IMR-90 (cell line): ENCODE measurements around the gene OAF. TPM values are rescaled to one million over a fixed set of nuclear protein-coding genes. Genes with fewer than 3 reads are reported as not detected.

ENCODE experiments used
- ATAC-seq: fragments of 200-7000 bp; cut with Tn5 transposase; 2 replicates; pipeline ENCODE4 v1.9.1; 2020; ENCODE audit warnings: low read depth, mild to moderate bottlenecking, moderate library complexity
- BruUV-seq: library from RNA; stranded (reverse); fragments of 400-500 nt; replicated peaks from 2 replicates; lab custom pipeline; 2021; lab: Mats Ljungman, UMichigan
- CTCF ChIA-PET: fragments of 300-600 bp; formaldehyde crosslinking; extraction: SDS; loops from one replicate; lab custom pipeline; 2021; ENCODE audit warnings: antibody characterized with exemption; lab: Yijun Ruan, JAX
- POLR2A ChIA-PET: fragments of 300-600 bp; sonication (Branson Sonifier 250); formaldehyde crosslinking; loops from one replicate; lab custom pipeline; 2022; ENCODE audit warnings: antibody characterized with exemption; ENCODE audit not compliant: unreplicated experiment; lab: Charles Lee
- DNase-seq: peaks from one replicate; pipeline ENCODE4 v3.0.0; 2013
- H2AFZ ChIP-seq: replicated peaks from 2 replicates; pipeline ENCODE3; 2013; ENCODE audit warnings: low read length, mild to moderate bottlenecking; ENCODE audit not compliant: poor library complexity
- H2AK5ac ChIP-seq: 2 replicates; pipeline ENCODE4 v1.6.1; 2013; ENCODE audit warnings: low read depth, low read length, inconsistent platforms
- H2AK9ac ChIP-seq: replicated peaks from 2 replicates; pipeline ENCODE3; 2013; ENCODE audit warnings: mild to moderate bottlenecking, low read depth, low read length, moderate library complexity; ENCODE audit not compliant: poor library complexity
- H2BK120ac ChIP-seq: 2 replicates; pipeline ENCODE4 v1.6.1; 2013; ENCODE audit warnings: low read depth, low read length, inconsistent platforms
- H2BK15ac ChIP-seq: 3 replicates; pipeline ENCODE4 v1.6.1; 2013; ENCODE audit warnings: low read depth, low read length, inconsistent platforms
- H2BK20ac ChIP-seq: 2 replicates; pipeline ENCODE4 v1.6.1; 2013; ENCODE audit warnings: low read depth, mild to moderate bottlenecking, inconsistent platforms, low read length, moderate library complexity
- H2BK5ac ChIP-seq: 2 replicates; pipeline ENCODE4 v1.6.1; 2013; ENCODE audit warnings: mild to moderate bottlenecking, low read depth, low read length, inconsistent platforms; ENCODE audit not compliant: poor library complexity, severe bottlenecking
- H3K14ac ChIP-seq: replicated peaks from 2 replicates; pipeline ENCODE4 v1.6.1; 2013; ENCODE audit warnings: low read depth, low read length, inconsistent platforms
- H3K18ac ChIP-seq: 2 replicates; pipeline ENCODE4 v1.6.1; 2013; ENCODE audit warnings: low read depth, low read length, control low read depth
- H3K23ac ChIP-seq: 2 replicates; pipeline ENCODE4 v1.6.1; 2013; ENCODE audit warnings: low read depth, low read length, inconsistent platforms
- H3K27ac ChIP-seq: 2 replicates; pipeline ENCODE4 v1.5.1; 2013; ENCODE audit warnings: mild to moderate bottlenecking, control low read depth, low read length; ENCODE audit not compliant: insufficient read depth
- H3K27me3 ChIP-seq: 2 replicates; pipeline ENCODE4 v1.6.1; 2013; ENCODE audit warnings: low read length; ENCODE audit not compliant: control insufficient read depth, insufficient read depth
- H3K36me3 ChIP-seq: 2 replicates; pipeline ENCODE4 v1.6.1; 2013; ENCODE audit warnings: low read length, mixed read lengths; ENCODE audit not compliant: control insufficient read depth, insufficient read depth
- H3K4ac ChIP-seq: 2 replicates; pipeline ENCODE4 v1.6.1; 2013; ENCODE audit warnings: low read depth, low read length, inconsistent platforms
- H3K4me1 ChIP-seq: 2 replicates; pipeline ENCODE4 v1.6.1; 2013; ENCODE audit warnings: low read length, mixed read lengths; ENCODE audit not compliant: control insufficient read depth, insufficient read depth
- H3K4me2 ChIP-seq: 2 replicates; pipeline ENCODE4 v1.6.1; 2013; ENCODE audit warnings: low read depth, mild to moderate bottlenecking, control low read depth, low read length, moderate library complexity
- H3K4me3 ChIP-seq: 2 replicates; pipeline ENCODE4 v1.5.1; 2013; ENCODE audit warnings: low read depth, mild to moderate bottlenecking, control low read depth, low read length, moderate library complexity; ENCODE audit not compliant: insufficient read depth
- H3K56ac ChIP-seq: 2 replicates; pipeline ENCODE4 v1.6.1; 2013; ENCODE audit warnings: low read length, inconsistent platforms; ENCODE audit not compliant: insufficient read depth; ENCODE audit errors: extremely low read depth
- H3K79me1 ChIP-seq, 2 experiments: 2 replicates each; pipeline ENCODE4 v1.6.1; 2013; ENCODE audit warnings: low read length in 2 of 2, inconsistent platforms in 1 of 2, low read depth in 1 of 2
- H3K9ac ChIP-seq: 2 replicates; pipeline ENCODE4 v1.6.1; 2013; ENCODE audit warnings: low read depth, low read length, control low read depth
- H3K9me1 ChIP-seq: 2 replicates; pipeline ENCODE4 v1.6.1; 2013; ENCODE audit warnings: low read length, inconsistent platforms; ENCODE audit not compliant: insufficient read depth
- H3K9me3 ChIP-seq: 2 replicates; pipeline ENCODE4 v1.6.1; 2013; ENCODE audit warnings: low read length; ENCODE audit not compliant: control insufficient read depth, insufficient read depth
- H4K20me1 ChIP-seq: 2 replicates; pipeline ENCODE4 v1.6.1; 2013; ENCODE audit warnings: low read length, inconsistent platforms; ENCODE audit not compliant: insufficient read depth
- H4K5ac ChIP-seq: 2 replicates; pipeline ENCODE4 v1.6.1; 2013; ENCODE audit warnings: mild to moderate bottlenecking, low read depth, low read length, control low read depth
- H4K8ac ChIP-seq, 2 experiments: 2 replicates each; pipeline ENCODE4 v1.6.1; 2013; ENCODE audit warnings: low read depth in 2 of 2, low read length in 2 of 2, control low read depth in 1 of 2, inconsistent platforms in 1 of 2
- H4K91ac ChIP-seq: 2 replicates; pipeline ENCODE4 v1.6.1; 2013; ENCODE audit warnings: low read depth, low read length, inconsistent platforms; ENCODE audit not compliant: insufficient read depth
- BHLHE40 ChIP-seq: fragments of 150-350 bp; IDR thresholded peaks from 2 replicates; pipeline ENCODE4 v1.6.1; 2016; ENCODE audit warnings: mild to moderate bottlenecking, low read depth, low read length
- CEBPB ChIP-seq: IDR thresholded peaks from 2 replicates; pipeline ENCODE4 v1.6.1; 2012; ENCODE audit warnings: low read depth, low read length, improper control_type of control experiment
- CHD1 ChIP-seq: IDR thresholded peaks from 2 replicates; pipeline ENCODE4 v1.6.1; 2012; ENCODE audit warnings: low read depth, low read length, improper control_type of control experiment
- FOS ChIP-seq: fragments of 150-350 bp; IDR thresholded peaks from 2 replicates; pipeline ENCODE4 v1.6.1; 2016; ENCODE audit warnings: low read depth, low read length
- MAFK ChIP-seq: IDR thresholded peaks from 2 replicates; pipeline ENCODE4 v1.6.1; 2012; ENCODE audit warnings: low read depth, low read length, improper control_type of control experiment
- MAZ ChIP-seq: IDR thresholded peaks from 2 replicates; pipeline ENCODE4 v1.6.1; 2012; ENCODE audit warnings: low read depth, mild to moderate bottlenecking, low read length, improper control_type of control experiment, moderate library complexity, borderline replicate concordance
- MXI1 ChIP-seq: IDR thresholded peaks from 2 replicates; pipeline ENCODE4 v1.6.1; 2012; ENCODE audit warnings: low read depth, mild to moderate bottlenecking, low read length, moderate library complexity, borderline replicate concordance
- NFE2L2 ChIP-seq: fragments of 150-350 bp; IDR thresholded peaks from 2 replicates; pipeline ENCODE4 v1.6.1; 2016; ENCODE audit warnings: low read depth, mild to moderate bottlenecking, low read length
- POLR2A ChIP-seq: IDR thresholded peaks from 2 replicates; pipeline ENCODE4 v1.6.1; 2012; ENCODE audit warnings: mild to moderate bottlenecking, low read depth, low read length
- RAD21 ChIP-seq: IDR thresholded peaks from 2 replicates; pipeline ENCODE4 v1.6.1; 2012; ENCODE audit warnings: low read length, improper control_type of control experiment
- RCOR1 ChIP-seq: IDR thresholded peaks from 2 replicates; pipeline ENCODE4 v1.6.1; 2012; ENCODE audit warnings: mild to moderate bottlenecking, low read length, improper control_type of control experiment; ENCODE audit not compliant: insufficient replicate concordance
- RFX5 ChIP-seq: IDR thresholded peaks from 2 replicates; pipeline ENCODE4 v1.8.0; 2012; ENCODE audit warnings: low read depth, mild to moderate bottlenecking, low read length, moderate library complexity
- SMC3 ChIP-seq: fragments of 150-350 bp; IDR thresholded peaks from 2 replicates; pipeline ENCODE4 v1.6.1; 2016; ENCODE audit warnings: low read depth, mild to moderate bottlenecking, antibody characterized with exemption, low read length, moderate library complexity
- WGBS, 2 experiments: methylation state at CpG; one replicate each; pipeline versions ENCODE4 v1.1.5 to v1.1.7; 2013; ENCODE audit warnings: missing lambda C conversion rate in 2 of 2; ENCODE audit not compliant: insufficient read length in 1 of 2; ENCODE audit errors: extremely low coverage in 2 of 2; 5-methylcytosine and 5-hydroxymethylcytosine counted together
- dilution Hi-C: fragments of 300-500 bp; cut with HindIII; formaldehyde crosslinking; loops from one replicate; pipeline ENCODE4 v1.14.3; 2018; ENCODE audit warnings: low sequenced_read_pairs; ENCODE audit not compliant: unreplicated experiment
- in situ Hi-C: fragments of 300-500 bp; cut with MboI; formaldehyde crosslinking; loops from 3 replicates; pipeline ENCODE4 v1.14.3; 2019; ENCODE audit warnings: low sequenced_read_pairs, inconsistent platforms, mixed read lengths
- intact Hi-C: fragments of 100-400 bp; cut with micrococcal nuclease; formaldehyde crosslinking; loops from 2 replicates; pipeline ENCODE4 v1.10.0; 2022
- polyA plus RNA-seq, 3 experiments: library from polyadenylated mRNA; depleted of rRNA; stranded (reverse); fragments of >200 nt; gene quantifications; 2 replicates each; pipeline ENCODE4 v1.2.3, GENCODE V29; 2012; ENCODE audit warnings: low replicate concordance in 1 of 3
- total RNA-seq: library from RNA; depleted of rRNA; stranded (reverse); fragments of >200 nt; gene quantifications from 2 replicates; pipeline ENCODE4 v1.2.3, GENCODE V29; 2012
- TF ChIP-seq, protein P1 (sequence below): fragments of 150-350 bp; IDR thresholded peaks from 2 replicates; pipeline ENCODE4 v1.6.1; 2016; ENCODE audit warnings: low read depth, mild to moderate bottlenecking, low read length, moderate library complexity, borderline replicate concordance

Gene OAF
- total and polyA plus RNA-seq, 2 of the 4 experiments (the other 2 are of a cell fraction), result 9.9 to 42.0 TPM

GRCh38 chr11:120248551-120249278 is 37.9 kb downstream of the OAF start:
- Histone ChIP-seq H2BK5ac (no peak overlapping the region), H3K4me3 (no peak overlapping the region), H3K36me3 (no peaks in the 10 kb centered on the region), H3K9ac (no peak overlapping the region), H2BK20ac (no peak overlapping the region), H3K27me3 (peaks cover 48% of the 10 kb centered on the region), H3K27ac (no peak overlapping the region), H2AFZ (no peak overlapping the region), H3K18ac (no peak overlapping the region), H2AK9ac (no peak overlapping the region), H3K56ac (no peak overlapping the region), H2BK120ac (no peak overlapping the region), H3K9me3 (no peaks in the 10 kb centered on the region), H3K23ac (no peak overlapping the region), H4K91ac (no peak overlapping the region), H3K9me1 (no peaks in the 10 kb centered on the region), H3K79me1 (no peaks in the 10 kb centered on the region), H4K20me1 (no peaks in the 10 kb centered on the region), H2AK5ac (no peak overlapping the region), H4K5ac (no peak overlapping the region), H3K4me1 (no peaks in the 10 kb centered on the region; the same call in 1 of the 2 replicates), H3K4ac (no peak overlapping the region), H4K8ac (no peak overlapping the region), H3K14ac (no peak overlapping the region), H3K4me2 (no peak overlapping the region), H2BK15ac (no peak overlapping the region)
- no TSS peak for BruUV-seq
- CTCF ChIA-PET, result interaction anchor here (1.2 kb wide), 1 partner anchor 51 kb away, joined by 3 read pairs; no protein-coding TSS in a partner anchor
- ATAC-seq, result peak; percentile 48; the same call in 1 of the 2 replicates
- 80% methylated on average over 2 of the region's 9 CpGs; no CpG with 5 or more reads in 1 of the 2 experiments for WGBS, 2 experiments
- DNase-seq, result peak; percentile 48
- intact Hi-C loops, result no loop called here
- in situ Hi-C loops, result no loop called here
- TF ChIP-seq MAZ (no peak), RFX5 (no peak), CHD1 (no peak), RCOR1 (no peak), NFE2L2 (no peak), MAFK (no peak), SMC3 (no peak), CEBPB (no peak), FOS (no peak), POLR2A (no peak), RAD21 (no peak), BHLHE40 (no peak), MXI1 (no peak)
- TF ChIP-seq, protein P1, sequence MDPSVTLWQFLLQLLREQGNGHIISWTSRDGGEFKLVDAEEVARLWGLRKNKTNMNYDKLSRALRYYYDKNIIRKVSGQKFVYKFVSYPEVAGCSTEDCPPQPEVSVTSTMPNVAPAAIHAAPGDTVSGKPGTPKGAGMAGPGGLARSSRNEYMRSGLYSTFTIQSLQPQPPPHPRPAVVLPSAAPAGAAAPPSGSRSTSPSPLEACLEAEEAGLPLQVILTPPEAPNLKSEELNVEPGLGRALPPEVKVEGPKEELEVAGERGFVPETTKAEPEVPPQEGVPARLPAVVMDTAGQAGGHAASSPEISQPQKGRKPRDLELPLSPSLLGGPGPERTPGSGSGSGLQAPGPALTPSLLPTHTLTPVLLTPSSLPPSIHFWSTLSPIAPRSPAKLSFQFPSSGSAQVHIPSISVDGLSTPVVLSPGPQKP, result no peak
- dilution Hi-C loops, result no loop called here
- POLR2A ChIA-PET, result interaction anchor here (1.0 kb wide), 1 partner anchor 14 kb away, joined by 3 read pairs; no protein-coding TSS in a partner anchor
